Breast epithelium (tissue), 4 donors: ENCODE measurements around the gene NCKAP5. TPM values are rescaled to one million over a fixed set of nuclear protein-coding genes. Genes with fewer than 3 reads are reported as not detected.

ENCODE experiments used
- DNase-seq, 2 donors: peaks; one replicate each; pipeline ENCODE4 v3.0.0-alpha.2; 2019; ENCODE audit warnings: low spot score in 2 of 2
- H3K27ac ChIP-seq, 2 donors: fragments of 200-600 bp; sonication (generic) in 1 of 2; one replicate each; pipeline ENCODE4 v1.5.1; 2016 to 2019; ENCODE audit warnings: mild to moderate bottlenecking in 1 of 2
- H3K27me3 ChIP-seq, 2 donors: fragments of 200-600 bp; sonication (generic) in 1 of 2; one replicate each; pipeline versions ENCODE4 v1.5.1 to v1.6.0; 2017 to 2019; ENCODE audit warnings: control low read depth in 1 of 2, mild to moderate bottlenecking in 1 of 2
- H3K36me3 ChIP-seq: fragments of 200-600 bp; one replicate; pipeline ENCODE4 v1.5.1; 2019
- H3K4me1 ChIP-seq, 2 donors: fragments of 200-600 bp; sonication (generic); one replicate each; pipeline ENCODE4 v1.5.1; 2016 to 2019; ENCODE audit warnings: control low read depth in 1 of 2
- H3K4me3 ChIP-seq, 3 donors: fragments of 200-600 bp; sonication (generic); 1 replicate in 2 of 3; 2 replicates in 1 of 3; pipeline ENCODE4 v1.5.1; 2016 to 2019; ENCODE audit warnings: mild to moderate bottlenecking in 3 of 3, moderate library complexity in 2 of 3
- H3K9me3 ChIP-seq, 2 donors: fragments of 200-600 bp; sonication (generic) in 1 of 2; one replicate each; pipeline ENCODE4 v1.5.1; 2016 to 2019; ENCODE audit warnings: control low read depth in 1 of 2
- POLR2A ChIP-seq: fragments of 450-650 bp; IDR thresholded peaks from one replicate; pipeline ENCODE4 v1.6.1; 2016; ENCODE audit warnings: antibody characterized with exemption, mild to moderate bottlenecking, moderate library complexity
- POLR2AphosphoS5 ChIP-seq, 3 donors: sonication (generic); formaldehyde crosslinking; IDR thresholded peaks; one replicate each; pipeline ENCODE4 v1.6.1; 2017; ENCODE audit warnings: antibody characterized with exemption in 3 of 3
- intact Hi-C: fragments of 100-400 bp; cut with DNase I; formaldehyde crosslinking; loops from one replicate; pipeline ENCODE4 v1.15.1; 2023; ENCODE audit warnings: low total_unique reads
- total RNA-seq, 3 donors: library from RNA; depleted of rRNA; stranded (reverse); fragments of >200 nt; gene quantifications; one replicate each; pipeline ENCODE4 v1.1.0, GENCODE V29; 2016
- TF ChIP-seq, protein P1 (sequence below), 3 donors: fragments of 450-650 bp; IDR thresholded peaks; one replicate each; pipeline ENCODE4 v1.5.1; 2016 to 2017; ENCODE audit warnings: antibody characterized with exemption in 3 of 3, mild to moderate bottlenecking in 3 of 3, moderate library complexity in 3 of 3

Gene NCKAP5
- total RNA-seq, 3 donors from 2014 or later, result 1.1 to 10.5 (median 6.1) TPM

DNA sequence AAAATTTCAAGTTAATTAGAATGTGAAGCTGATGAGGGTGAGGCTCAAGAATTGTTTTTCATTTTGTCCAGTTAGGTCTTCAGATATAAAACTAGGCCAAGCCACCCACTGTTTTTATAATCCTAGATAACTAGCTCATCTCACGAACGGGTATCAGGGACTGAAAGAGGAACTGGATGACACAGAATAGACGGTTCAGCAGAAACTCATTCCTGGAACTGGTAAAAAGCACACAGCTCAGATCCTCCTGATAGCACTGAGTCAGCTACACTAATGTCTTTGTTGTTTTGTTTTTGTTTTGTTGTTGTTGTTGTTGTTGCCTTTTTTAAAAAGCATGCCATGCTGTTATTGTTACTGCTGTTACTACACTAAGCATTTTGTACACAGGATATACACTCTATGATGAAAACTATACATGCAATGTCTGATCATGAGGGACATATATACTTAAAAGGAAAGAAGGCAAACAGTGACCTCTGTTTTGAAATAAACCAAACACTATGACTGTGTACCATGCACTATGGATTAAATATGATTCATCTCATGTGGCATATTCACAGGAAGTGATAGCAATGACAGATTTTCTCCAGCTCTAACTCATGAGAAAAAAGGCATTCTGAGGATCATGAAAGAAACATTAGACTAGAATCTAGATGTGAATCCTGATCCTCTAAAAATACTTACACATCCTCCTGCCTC, 437.6 kb downstream of the NCKAP5 start:
- no peak overlapping the region for H3K27ac ChIP-seq
- intact Hi-C loops, result no loop called here

DNA sequence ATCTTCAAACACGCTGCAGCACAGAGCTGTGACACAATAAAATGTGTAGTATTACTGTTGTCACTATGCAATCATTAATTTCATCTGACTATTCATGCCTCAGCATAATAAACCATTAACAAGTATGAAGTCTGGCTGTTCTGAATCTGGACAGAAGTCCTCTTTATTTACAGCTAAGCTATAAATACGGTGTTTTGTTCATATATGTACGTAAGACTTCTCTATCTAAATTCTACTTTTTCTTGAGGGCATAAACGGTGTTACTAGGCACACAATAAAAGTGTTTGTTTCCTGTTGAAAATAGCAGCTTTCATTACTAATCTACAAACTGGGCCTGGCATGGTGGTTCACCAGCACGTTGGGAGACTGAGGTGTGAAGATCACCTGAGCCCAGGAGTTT, 443.8 kb downstream of the NCKAP5 start:
- H3K4me1 ChIP-seq, result no peaks in the 10 kb centered on the region
- H3K27me3 ChIP-seq, result no peaks in the 10 kb centered on the region
- intact Hi-C loops, result no loop called here
- no peak overlapping the region for H3K27ac ChIP-seq
- DNase-seq, result no peak
- no peaks in the 10 kb centered on the region for H3K9me3 ChIP-seq
- no peak overlapping the region for H3K4me3 ChIP-seq
- TF ChIP-seq POLR2A (no peak), POLR2AphosphoS5 (IDR thresholded peaks at IDR 0.05) (no peak)
- TF ChIP-seq, protein P1, sequence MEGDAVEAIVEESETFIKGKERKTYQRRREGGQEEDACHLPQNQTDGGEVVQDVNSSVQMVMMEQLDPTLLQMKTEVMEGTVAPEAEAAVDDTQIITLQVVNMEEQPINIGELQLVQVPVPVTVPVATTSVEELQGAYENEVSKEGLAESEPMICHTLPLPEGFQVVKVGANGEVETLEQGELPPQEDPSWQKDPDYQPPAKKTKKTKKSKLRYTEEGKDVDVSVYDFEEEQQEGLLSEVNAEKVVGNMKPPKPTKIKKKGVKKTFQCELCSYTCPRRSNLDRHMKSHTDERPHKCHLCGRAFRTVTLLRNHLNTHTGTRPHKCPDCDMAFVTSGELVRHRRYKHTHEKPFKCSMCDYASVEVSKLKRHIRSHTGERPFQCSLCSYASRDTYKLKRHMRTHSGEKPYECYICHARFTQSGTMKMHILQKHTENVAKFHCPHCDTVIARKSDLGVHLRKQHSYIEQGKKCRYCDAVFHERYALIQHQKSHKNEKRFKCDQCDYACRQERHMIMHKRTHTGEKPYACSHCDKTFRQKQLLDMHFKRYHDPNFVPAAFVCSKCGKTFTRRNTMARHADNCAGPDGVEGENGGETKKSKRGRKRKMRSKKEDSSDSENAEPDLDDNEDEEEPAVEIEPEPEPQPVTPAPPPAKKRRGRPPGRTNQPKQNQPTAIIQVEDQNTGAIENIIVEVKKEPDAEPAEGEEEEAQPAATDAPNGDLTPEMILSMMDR (IDR thresholded peaks at IDR 0.05), result no peak
- no peaks in the 10 kb centered on the region for H3K36me3 ChIP-seq

More for the DNA sequence above, 437.6 kb downstream of the NCKAP5 start:
- H3K27me3 ChIP-seq, result no peaks in the 10 kb centered on the region
- H3K9me3 ChIP-seq, result no peaks in the 10 kb centered on the region
- H3K4me3 ChIP-seq, result no peak overlapping the region
- TF ChIP-seq POLR2A (no peak), POLR2AphosphoS5 (IDR thresholded peaks at IDR 0.05) (no peak)
- TF ChIP-seq, protein P1 (IDR thresholded peaks at IDR 0.05), result no peak
- DNase-seq, result no peak
- H3K4me1 ChIP-seq, result no peaks in the 10 kb centered on the region
- H3K36me3 ChIP-seq, result no peaks in the 10 kb centered on the region

GRCh38 chr2:133123904-133124303, 444.4 kb downstream of the NCKAP5 start:
- no peaks in the 10 kb centered on the region for H3K9me3 ChIP-seq
- no peak overlapping the region for H3K27ac ChIP-seq
- H3K27me3 ChIP-seq, result no peaks in the 10 kb centered on the region
- no peaks in the 10 kb centered on the region for H3K36me3 ChIP-seq
- H3K4me3 ChIP-seq, result no peak overlapping the region
- DNase-seq, result no peak
- H3K4me1 ChIP-seq, result no peaks in the 10 kb centered on the region
- intact Hi-C loops, result no loop called here
- TF ChIP-seq POLR2AphosphoS5 (IDR thresholded peaks at IDR 0.05) (no peak), POLR2A (no peak)
- TF ChIP-seq, protein P1 (IDR thresholded peaks at IDR 0.05), result no peak

GRCh38 chr2:133123393-133123792, 444.9 kb downstream of the NCKAP5 start:
- H3K4me3 ChIP-seq, result no peak overlapping the region
- H3K27ac ChIP-seq, result no peak overlapping the region
- intact Hi-C loops, result no loop called here
- H3K27me3 ChIP-seq, result no peaks in the 10 kb centered on the region
- no peak for DNase-seq
- no peaks in the 10 kb centered on the region for H3K9me3 ChIP-seq
- no peaks in the 10 kb centered on the region for H3K4me1 ChIP-seq
- TF ChIP-seq POLR2AphosphoS5 (IDR thresholded peaks at IDR 0.05) (no peak), POLR2A (no peak)
- TF ChIP-seq, protein P1 (IDR thresholded peaks at IDR 0.05), result no peak
- no peaks in the 10 kb centered on the region for H3K36me3 ChIP-seq

- H3K27ac ChIP-seq, result no peak overlapping the region
- H3K4me3 ChIP-seq, result no peak overlapping the region
- DNase-seq, result no peak
- H3K36me3 ChIP-seq, result no peaks in the 10 kb centered on the region
- intact Hi-C loops, result no loop called here
- no peaks in the 10 kb centered on the region for H3K27me3 ChIP-seq
- TF ChIP-seq POLR2AphosphoS5 (IDR thresholded peaks at IDR 0.05) (no peak), POLR2A (no peak)
- TF ChIP-seq, protein P1 (IDR thresholded peaks at IDR 0.05), result no peak
- no peaks in the 10 kb centered on the region for H3K9me3 ChIP-seq
- H3K4me1 ChIP-seq, result no peaks in the 10 kb centered on the region
These were observed 445.7 kb downstream of the NCKAP5 start for GRCh38 chr2:133122529-133122928.
